ENCODE results near the gene LDAH. TPM values are rescaled to one million over a fixed set of nuclear protein-coding genes. Genes with fewer than 3 reads are reported as not detected.

Gene LDAH
- total RNA-seq, 1 experiment from 2014 or later: 16.6 TPM

GRCh38 chr2:20638646-20639430 is 184.1 kb downstream of the LDAH start:
- DNase-seq (ENCODE audit: low read depth): no peak

DNA sequence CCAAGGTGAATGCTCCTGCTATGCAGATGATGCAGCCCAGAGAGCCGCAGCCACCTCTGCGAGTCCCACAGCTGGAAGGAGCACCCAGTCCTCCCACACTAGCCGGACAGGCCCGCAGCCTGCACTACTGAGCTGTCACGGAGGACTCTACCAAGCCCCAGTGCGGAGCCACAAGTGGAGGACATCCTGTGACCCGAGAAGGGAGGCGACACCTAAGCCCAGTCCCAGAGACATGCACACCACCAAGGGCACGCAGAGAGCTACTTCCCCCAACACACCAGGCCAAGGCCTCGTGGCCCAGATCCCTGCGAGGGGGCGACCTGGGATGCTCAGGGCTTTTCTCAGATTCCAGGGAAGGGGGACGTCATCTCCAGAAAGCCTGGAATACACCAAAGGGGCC is 184.9 kb downstream of the LDAH start:
- no peak for DNase-seq (ENCODE audit: low read depth)

- peak; percentile 22 for DNase-seq (ENCODE audit: low read depth)
These were observed 185.8 kb downstream of the LDAH start for GRCh38 chr2:20637147-20637546.

GRCh38 chr2:20635675-20636584 is 187.0 kb downstream of the LDAH start:
- DNase-seq (ENCODE audit: low read depth): peak; percentile 66

GRCh38 chr2:20635113-20635510 is 187.8 kb downstream of the LDAH start:
- no peak for DNase-seq (ENCODE audit: low read depth)

GRCh38 chr2:20634507-20635112 is 188.3 kb downstream of the LDAH start:
- DNase-seq (ENCODE audit: low read depth): peak; percentile 65

Other genes with a start within 250 kb of the LDAH start
- gene HS1BP3, start 172.0 kb downstream of the LDAH start, total RNA-seq (2014; rRNA removed; shearing (Covaris generic)): 6.5 and 12.1 TPM in 2 replicates
- gene GDF7, start 156.0 kb downstream of the LDAH start, total RNA-seq (2014; rRNA removed; shearing (Covaris generic)): 0.05 TPM in 1 of 2 replicates, not detected in the other
- not detected in 2 replicates for gene APOB, start 221.0 kb upstream of the LDAH start, total RNA-seq (2014; rRNA removed; shearing (Covaris generic))

Measured in M059J (cell line).